Sigmoid colon (tissue), 4 donors: ENCODE results near the gene FAM83E.

Source experiments
- CTCF ChIP-seq, 4 experiments: fragments of 450-650 bp in 3 of 4; fragments of 200-600 bp in 1 of 4; IDR thresholded peaks; one replicate each; pipeline ENCODE4 v1.5.1; 2016 to 2019; ENCODE audit warnings: antibody characterized with exemption in 4 of 4, mild to moderate bottlenecking in 3 of 4, moderate library complexity in 2 of 4
- POLR2A ChIP-seq, 2 donors: fragments of 450-650 bp; IDR thresholded peaks; one replicate each; pipeline ENCODE4 v1.6.1; 2016; ENCODE audit warnings: antibody characterized with exemption in 2 of 2, mild to moderate bottlenecking in 2 of 2, moderate library complexity in 2 of 2
- POLR2AphosphoS5 ChIP-seq, 4 donors: sonication (generic); formaldehyde crosslinking; IDR thresholded peaks; one replicate each; pipeline ENCODE4 v1.6.1; 2017; ENCODE audit warnings: antibody characterized with exemption in 4 of 4

- TF ChIP-seq CTCF (IDR thresholded peaks at IDR 0.05): no peak
- peak; percentile 90 to 94 for TF ChIP-seq POLR2A (IDR thresholded peaks at IDR 0.05)
- TF ChIP-seq POLR2AphosphoS5 (IDR thresholded peaks at IDR 0.05): peak; percentile 95 to 99 (median 98)
These were observed 4.2 kb upstream of the FAM83E start, which contains the start of the genes RPL18 and SPHK2 for GRCh38 chr19:48618916-48619691.
